Ovary (tissue), 9 donors: ENCODE measurements around the gene GNG4. TPM values are rescaled to one million over a fixed set of nuclear protein-coding genes. Genes with fewer than 3 reads are reported as not detected.
"Not testable (repeated sequence)": the region's sequence is repeated elsewhere in the genome, so short reads cannot be mapped to it uniquely, and the experiment has no call there.

Source experiments
- DNase-seq, 5 donors: peaks; one replicate each; pipeline ENCODE4 v3.0.0-alpha.2; 2019 to 2020
- H3K27ac ChIP-seq, 2 donors: fragments of 200-600 bp; one replicate each; pipeline versions ENCODE4 v1.5.1 to v1.8.0; 2019 to 2022
- H3K27me3 ChIP-seq: fragments of 200-600 bp; one replicate; pipeline ENCODE4 v1.8.0; 2022
- H3K36me3 ChIP-seq: fragments of 200-600 bp; sonication (generic); one replicate; pipeline ENCODE4 v1.5.1; 2019
- H3K4me1 ChIP-seq: one replicate; pipeline ENCODE4 v1.8.1; 2013; ENCODE audit warnings: mild to moderate bottlenecking, moderate library complexity; ENCODE audit not compliant: insufficient read depth
- H3K4me3 ChIP-seq: fragments of 200-600 bp; sonication (generic); one replicate; pipeline ENCODE4 v1.5.1; 2017
- H3K9me3 ChIP-seq, 2 donors: fragments of 200-600 bp in 1 of 2; sonication (generic) in 1 of 2; one replicate each; pipeline versions ENCODE4 v1.5.1 to v1.8.1; 2013 to 2019; ENCODE audit warnings: mild to moderate bottlenecking in 1 of 2, moderate library complexity in 1 of 2
- EP300 ChIP-seq: sonication (generic); formaldehyde crosslinking; IDR thresholded peaks from one replicate; pipeline ENCODE4 v1.6.1; 2017; ENCODE audit warnings: antibody characterized with exemption
- POLR2A ChIP-seq: fragments of 450-650 bp; IDR thresholded peaks from one replicate; pipeline ENCODE4 v1.6.1; 2017; ENCODE audit warnings: antibody characterized with exemption, mild to moderate bottlenecking, moderate library complexity
- WGBS, 3 donors: extraction: QIAGEN DNeasy Blood & Tissue Kit in 1 of 3; methylation state at CpG; one replicate each; pipeline versions ENCODE4 v1.1.5 to v1.1.7; 2013 to 2017; 5-methylcytosine and 5-hydroxymethylcytosine counted together
- intact Hi-C, 4 donors: fragments of 100-400 bp; cut with DNase I; formaldehyde crosslinking; loops; one replicate each; pipeline versions ENCODE4 v1.11.0 to v1.15.1; 2022 to 2023
- polyA plus RNA-seq, 2 donors: library from polyadenylated mRNA; stranded (reverse); fragments of 200-250 nt in 1 of 2; fragments of 350-450 nt in 1 of 2; fragmentation: Illumina TruSeq in 1 of 2; extraction: RNeasy Lipid Tissue Mini Kit (QIAGEN cat#74804) in 1 of 2; gene quantifications; one replicate each; pipeline ENCODE4 v1.2.3, GENCODE V29; 2013 to 2014
- total RNA-seq, 7 donors: library from RNA; depleted of rRNA in 2 of 7; stranded (reverse); fragments of >200 nt in 2 of 7; fragmentation: NEBNext Ultra II Directional in 3 of 7; extraction: Animal tissue kit (Norgen Biotek cat#: 25700) in 3 of 7; gene quantifications; one replicate each; pipeline versions ENCODE4 v1.1.0 to v1.2.4, GENCODE V29; 2016 to 2023
- TF ChIP-seq, protein P1 (sequence below), 3 donors: fragments of 450-650 bp in 2 of 3; fragments of 200-600 bp in 1 of 3; IDR thresholded peaks; one replicate each; pipeline versions ENCODE4 v1.5.1 to v1.8.0; 2016 to 2022; ENCODE audit warnings: antibody characterized with exemption in 3 of 3, mild to moderate bottlenecking in 1 of 3
- donor health status: DM: no; HTN: no; CAD: no; lungs with moderate emphysema.
- donor health status: DM: no; HTN: no; CAD: no.
- donor health status: Bipolar disorder and iron deficiency.
- donor health status: DM: yes; HTN: yes; CAD: no.
- donor health status: DM: no; HTN: no; CAD: no.
- donor health status: DM: yes; HTN: yes; CAD: no.

The GNG4 gene
- total and polyA plus RNA-seq, 9 donors = 14.2 to 62.4 (median 32.1) TPM

DNA sequence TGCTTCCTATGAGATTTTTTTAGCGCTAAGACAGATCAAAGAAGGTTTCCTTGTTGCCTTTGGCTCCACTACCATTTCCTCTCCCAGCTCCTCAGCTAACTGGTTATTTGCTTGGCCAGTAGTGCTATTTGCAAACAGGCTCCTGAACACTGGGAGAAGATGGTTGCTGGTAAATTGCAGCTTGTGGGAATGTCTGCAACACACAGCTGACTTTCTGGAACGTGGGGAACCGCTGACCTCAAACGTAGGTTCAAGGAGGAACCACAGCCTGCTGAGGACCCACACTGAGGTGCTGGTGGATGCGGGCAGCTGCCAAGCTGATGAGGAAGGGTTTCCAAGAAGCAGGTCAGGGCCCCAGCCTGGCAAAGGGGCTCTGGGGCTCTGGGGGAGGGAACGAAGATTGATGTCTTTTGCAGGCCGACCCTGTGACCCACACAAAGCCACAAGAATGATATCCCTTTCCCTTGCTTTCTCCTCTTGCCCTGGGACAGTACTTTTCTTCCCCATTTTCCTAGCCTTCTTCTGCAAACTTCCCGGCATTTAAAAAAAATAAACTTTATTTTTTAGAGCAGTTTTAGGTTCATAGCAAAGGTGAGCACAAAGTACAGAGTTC is 24.8 kb downstream of the GNG4 start:
- TF ChIP-seq EP300 = no peak
- TF ChIP-seq, protein P1, sequence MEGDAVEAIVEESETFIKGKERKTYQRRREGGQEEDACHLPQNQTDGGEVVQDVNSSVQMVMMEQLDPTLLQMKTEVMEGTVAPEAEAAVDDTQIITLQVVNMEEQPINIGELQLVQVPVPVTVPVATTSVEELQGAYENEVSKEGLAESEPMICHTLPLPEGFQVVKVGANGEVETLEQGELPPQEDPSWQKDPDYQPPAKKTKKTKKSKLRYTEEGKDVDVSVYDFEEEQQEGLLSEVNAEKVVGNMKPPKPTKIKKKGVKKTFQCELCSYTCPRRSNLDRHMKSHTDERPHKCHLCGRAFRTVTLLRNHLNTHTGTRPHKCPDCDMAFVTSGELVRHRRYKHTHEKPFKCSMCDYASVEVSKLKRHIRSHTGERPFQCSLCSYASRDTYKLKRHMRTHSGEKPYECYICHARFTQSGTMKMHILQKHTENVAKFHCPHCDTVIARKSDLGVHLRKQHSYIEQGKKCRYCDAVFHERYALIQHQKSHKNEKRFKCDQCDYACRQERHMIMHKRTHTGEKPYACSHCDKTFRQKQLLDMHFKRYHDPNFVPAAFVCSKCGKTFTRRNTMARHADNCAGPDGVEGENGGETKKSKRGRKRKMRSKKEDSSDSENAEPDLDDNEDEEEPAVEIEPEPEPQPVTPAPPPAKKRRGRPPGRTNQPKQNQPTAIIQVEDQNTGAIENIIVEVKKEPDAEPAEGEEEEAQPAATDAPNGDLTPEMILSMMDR (IDR thresholded peaks at IDR 0.05) = no peak
- no peak for TF ChIP-seq POLR2A
- WGBS, 3 donors = 1 to 6% (median 4%) methylated on average over 8 of the region's 8 CpGs
- H3K4me1 ChIP-seq = peaks cover 8% of the 10 kb centered on the region
- no peak overlapping the region for H3K4me3 ChIP-seq
- H3K9me3 ChIP-seq = no peaks in the 10 kb centered on the region
- H3K27ac ChIP-seq = no peak overlapping the region
- DNase-seq = peak; percentile 33 to 78 (median 65)
- no peaks in the 10 kb centered on the region for H3K36me3 ChIP-seq
- intact Hi-C loops = no loop called here
- H3K27me3 ChIP-seq = no peaks in the 10 kb centered on the region

DNA sequence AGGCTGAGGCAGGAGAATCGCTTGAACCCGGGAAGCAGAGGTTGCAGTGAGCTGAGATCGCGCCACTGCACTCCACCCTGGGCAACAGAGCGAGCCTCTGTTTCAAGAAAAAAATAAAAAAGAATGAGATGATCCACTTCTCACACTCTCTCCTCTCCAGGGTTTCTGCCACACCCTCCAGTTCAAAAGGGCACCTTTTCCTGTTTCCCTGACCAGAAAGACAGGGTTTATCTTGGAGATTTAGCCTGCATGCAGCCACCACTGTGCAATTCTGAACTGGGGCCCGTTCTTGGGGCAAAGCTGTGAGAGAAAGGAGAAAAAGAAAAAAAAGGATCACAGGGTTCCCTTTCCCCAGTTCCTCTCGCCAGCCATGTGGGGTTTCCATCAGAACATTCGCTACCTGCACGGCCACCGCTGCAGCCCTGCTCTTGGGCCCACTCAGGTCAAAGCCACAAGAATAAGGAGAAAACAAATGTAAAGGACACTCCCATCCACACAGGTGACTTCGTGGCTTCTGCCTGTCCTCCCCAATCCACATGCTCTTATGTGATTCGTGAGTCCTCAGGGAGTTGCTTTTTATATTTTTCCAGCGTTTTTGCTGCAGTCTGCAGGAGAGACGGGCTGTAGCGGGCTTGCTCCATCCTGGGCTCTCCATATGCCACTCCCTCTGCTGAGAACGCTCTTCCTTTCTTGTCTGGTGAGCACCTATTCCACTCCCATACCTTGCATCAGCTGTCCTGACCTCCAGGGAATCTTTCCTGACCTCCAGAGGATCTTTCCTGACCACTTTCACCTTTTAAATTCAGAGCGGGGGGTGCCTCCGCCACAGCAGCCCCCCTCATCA is 26.4 kb downstream of the GNG4 start:
- Histone ChIP-seq H3K4me1 (peaks cover 8% of the 10 kb centered on the region), H3K27ac (no peak overlapping the region), H3K27me3 (no peaks in the 10 kb centered on the region), H3K9me3 (no peaks in the 10 kb centered on the region), H3K36me3 (no peaks in the 10 kb centered on the region), H3K4me3 (no peak overlapping the region)
- DNase-seq = no peak
- intact Hi-C loops = no loop called here
- WGBS, 3 donors = 85 to 88% (median 88%) methylated on average over 18 of the region's 18 CpGs
- TF ChIP-seq EP300 (no peak), POLR2A (no peak)
- TF ChIP-seq, protein P1 (IDR thresholded peaks at IDR 0.05) = no peak

DNA sequence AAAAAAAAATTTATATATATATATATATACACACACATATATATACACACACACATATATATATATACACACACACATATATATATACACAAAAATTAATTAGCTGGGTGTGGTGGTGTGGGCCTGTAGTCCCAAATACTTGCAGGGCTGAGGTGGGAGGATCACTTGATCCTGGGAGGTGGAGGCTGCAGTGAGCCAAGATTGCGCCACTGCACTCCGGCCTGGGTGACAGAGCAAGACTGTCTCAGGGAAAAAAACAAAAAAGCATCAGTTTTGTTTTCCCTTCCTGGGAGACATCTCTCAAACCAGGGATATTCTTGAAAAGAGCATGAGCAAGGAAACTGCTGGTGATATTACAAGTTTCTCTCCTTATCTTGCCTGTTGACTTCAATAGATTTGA is 30.4 kb downstream of the GNG4 start:
- H3K4me1 ChIP-seq, H3K27ac ChIP-seq, H3K4me3 ChIP-seq, H3K36me3 ChIP-seq, DNase-seq, intact Hi-C loops, H3K27me3 ChIP-seq, H3K9me3 ChIP-seq: not testable (repeated sequence)
- 46 to 55% (median 52%) methylated on average over 2 of the region's 2 CpGs for WGBS, 3 donors

DNA sequence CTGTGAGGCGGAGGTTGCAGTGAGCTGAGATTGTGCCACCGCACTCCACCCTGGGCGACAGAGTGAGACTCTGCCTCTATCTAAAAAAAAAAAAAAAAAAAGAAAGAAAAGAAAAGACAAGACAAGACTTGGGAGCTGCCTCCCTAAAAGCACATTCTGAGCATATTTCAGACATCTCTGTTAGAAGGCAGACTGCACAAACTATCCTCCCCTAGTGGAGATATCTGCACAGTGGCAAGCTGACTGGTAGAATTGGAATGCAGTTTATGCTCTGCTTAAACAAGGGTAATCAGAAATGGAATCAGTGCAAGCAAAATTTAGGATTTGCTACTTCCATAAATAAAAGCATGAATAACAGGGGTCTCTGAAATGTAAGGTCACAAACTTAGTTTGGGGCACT is 31.8 kb downstream of the GNG4 start:
- Histone ChIP-seq H3K9me3 (no peaks in the 10 kb centered on the region), H3K4me3 (no peak overlapping the region), H3K36me3 (no peaks in the 10 kb centered on the region), H3K27me3 (no peaks in the 10 kb centered on the region), H3K27ac (no peak overlapping the region), H3K4me1 (no peaks in the 10 kb centered on the region)
- no peak for DNase-seq
- 28 to 66% (median 50%) methylated on average over 3 of the region's 3 CpGs for WGBS, 3 donors
- no peak for TF ChIP-seq POLR2A
- TF ChIP-seq, protein P1 (IDR thresholded peaks at IDR 0.05) = no peak
- no peak for TF ChIP-seq EP300
- intact Hi-C loops = no loop called here

DNA sequence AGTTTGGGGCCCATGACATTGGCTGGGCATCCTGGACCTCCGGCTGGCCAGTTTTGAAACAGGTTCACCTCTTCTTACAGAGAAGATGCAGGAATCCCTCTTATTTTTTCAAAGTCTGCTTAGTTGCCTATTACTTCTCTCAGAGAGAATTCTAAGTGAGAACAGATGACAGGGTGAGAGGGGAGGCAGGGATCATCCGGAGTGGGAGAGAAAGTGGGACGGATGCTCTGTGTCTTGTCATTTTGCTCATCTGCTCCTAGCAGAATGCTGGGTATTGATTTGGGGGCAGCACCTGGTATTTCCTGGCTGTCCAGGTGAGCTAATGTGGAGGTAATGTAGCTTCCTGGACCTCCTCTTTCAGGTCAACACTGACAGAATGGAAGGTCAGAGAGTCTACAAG is 32.4 kb downstream of the GNG4 start:
- TF ChIP-seq POLR2A (no peak), EP300 (no peak)
- TF ChIP-seq, protein P1 (IDR thresholded peaks at IDR 0.05) = no peak
- no peak for DNase-seq
- Histone ChIP-seq H3K4me3 (no peak overlapping the region), H3K9me3 (no peaks in the 10 kb centered on the region), H3K36me3 (no peaks in the 10 kb centered on the region), H3K27ac (no peak overlapping the region), H3K27me3 (no peaks in the 10 kb centered on the region), H3K4me1 (no peaks in the 10 kb centered on the region)
- WGBS, 3 donors = 82 to 86% (median 84%) methylated on average over 3 of the region's 3 CpGs
- intact Hi-C loops = no loop called here
